GM21447 (cell line): ENCODE data around the gene SMG1.

ENCODE experiments used
- ATAC-seq: cut with Tn5 transposase; IDR thresholded peaks from one replicate; pipeline ENCODE4 v1.9.1; 2021; ENCODE audit not compliant: unreplicated experiment

The SMG1 gene

GRCh38 chr16:18853694-18854093, 72.5 kb downstream of the SMG1 start:
- ATAC-seq = no peak

GRCh38 chr16:18852647-18853046, 73.6 kb downstream of the SMG1 start:
- ATAC-seq = no peak

GRCh38 chr16:18846416-18846815, 79.8 kb downstream of the SMG1 start:
- no peak for ATAC-seq

- ATAC-seq = no peak
Observed at GRCh38 chr16:18842565-18842964, 83.6 kb downstream of the SMG1 start.

- ATAC-seq = no peak
Observed at GRCh38 chr16:18841833-18842525, 84.2 kb downstream of the SMG1 start.

GRCh38 chr16:18839555-18839954, 86.7 kb downstream of the SMG1 start:
- ATAC-seq = no peak

- ATAC-seq = no peak
Observed at GRCh38 chr16:18836702-18837101, 89.5 kb downstream of the SMG1 start.

GRCh38 chr16:18834864-18835263, 91.3 kb downstream of the SMG1 start:
- no peak for ATAC-seq

- no peak for ATAC-seq
Observed at GRCh38 chr16:18833707-18834505, 92.3 kb downstream of the SMG1 start.

GRCh38 chr16:18832613-18833012, 93.6 kb downstream of the SMG1 start:
- ATAC-seq = no peak

GRCh38 chr16:18832006-18832405, 94.2 kb downstream of the SMG1 start:
- no peak for ATAC-seq

GRCh38 chr16:18829251-18829650, 97.0 kb downstream of the SMG1 start:
- no peak for ATAC-seq

- no peak for ATAC-seq
Observed at GRCh38 chr16:18827890-18828289, 98.3 kb downstream of the SMG1 start.

GRCh38 chr16:18816286-18816685, 109.9 kb downstream of the SMG1 start:
- no peak for ATAC-seq

GRCh38 chr16:18811925-18812324, 114.3 kb downstream of the SMG1 start:
- ATAC-seq = no peak

GRCh38 chr16:18809165-18809564, 117.0 kb downstream of the SMG1 start:
- no peak for ATAC-seq

- no peak for ATAC-seq
Observed at GRCh38 chr16:18805257-18805773, 120.9 kb downstream of the SMG1 start.

- no peak for ATAC-seq
Observed at GRCh38 chr16:18804540-18804939, 121.7 kb downstream of the SMG1 start.

GRCh38 chr16:18803569-18804462, 122.4 kb downstream of the SMG1 start:
- no peak for ATAC-seq

GRCh38 chr16:18802767-18803343, 123.4 kb downstream of the SMG1 start:
- ATAC-seq = no peak
